Measurements from ENCODE around the gene KLHDC4.
"Not testable (repeated sequence)": the region's sequence is repeated elsewhere in the genome, so short reads cannot be mapped to it uniquely, and the experiment has no call there.

Gene KLHDC4

DNA sequence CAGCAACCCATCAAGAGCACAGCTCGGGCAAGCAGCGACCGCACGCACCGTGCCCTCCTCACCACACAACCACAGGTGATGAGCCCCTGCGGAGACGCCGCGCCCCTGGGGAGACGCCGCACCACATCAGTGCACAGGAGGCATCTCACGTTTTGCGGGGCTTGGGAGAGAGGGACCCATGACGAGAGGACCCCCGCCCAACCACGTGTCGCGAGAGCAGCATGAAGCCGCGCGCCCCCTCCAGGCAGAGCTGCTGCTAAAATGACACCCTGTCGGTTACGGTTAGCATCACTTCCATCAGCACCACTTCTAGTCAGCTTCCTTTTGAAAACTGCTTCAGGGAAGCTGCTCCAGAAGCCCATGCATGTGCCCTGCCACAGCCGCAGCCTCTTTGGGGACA, 45.3 kb downstream of the KLHDC4 start:
- no peak for DNase-seq (ENCODE audit: low read depth in 2 of 2)

DNA sequence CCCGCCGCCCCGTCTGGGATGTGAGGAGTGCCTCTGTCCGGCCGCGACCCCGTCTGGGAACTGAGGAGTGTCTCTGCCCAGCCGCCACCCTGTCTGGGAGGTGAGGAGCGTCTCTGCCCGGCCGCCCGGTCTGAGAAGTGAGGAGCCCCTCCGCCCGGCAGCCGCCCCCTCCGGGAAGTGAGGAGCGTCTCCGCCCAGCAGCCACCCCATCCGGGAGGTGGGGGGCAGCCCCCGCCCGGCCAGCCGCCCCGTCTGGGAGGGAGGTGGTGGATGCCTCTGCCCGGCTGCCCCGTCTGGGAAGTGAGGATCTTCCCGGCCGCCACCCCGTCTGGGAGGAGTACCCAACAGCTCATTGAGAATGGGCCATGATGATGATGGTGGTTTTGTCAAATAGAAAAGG, 47.0 kb downstream of the KLHDC4 start:
- not testable (repeated sequence) for DNase-seq (ENCODE audit: low read depth in 2 of 2)

DNA sequence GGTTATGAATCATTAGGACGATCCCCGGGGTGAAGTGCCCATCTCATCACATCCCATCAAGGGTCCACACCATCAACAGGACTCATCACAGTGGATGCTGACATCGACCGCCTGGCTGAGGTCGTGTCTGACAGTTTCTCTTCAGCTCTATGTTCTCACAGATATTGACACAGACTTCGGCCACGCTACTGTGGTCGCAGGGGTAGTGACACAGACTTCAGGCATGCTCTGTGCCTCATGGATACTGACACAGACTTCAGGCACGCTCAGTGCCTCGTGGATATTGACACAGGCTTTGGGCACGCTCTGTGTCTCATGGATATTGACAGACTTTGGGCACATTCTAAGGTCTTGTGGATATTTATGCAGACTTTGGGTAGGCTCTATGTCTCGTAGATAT, 50.1 kb downstream of the KLHDC4 start:
- DNase-seq (ENCODE audit: low read depth in 2 of 2), result no peak

DNA sequence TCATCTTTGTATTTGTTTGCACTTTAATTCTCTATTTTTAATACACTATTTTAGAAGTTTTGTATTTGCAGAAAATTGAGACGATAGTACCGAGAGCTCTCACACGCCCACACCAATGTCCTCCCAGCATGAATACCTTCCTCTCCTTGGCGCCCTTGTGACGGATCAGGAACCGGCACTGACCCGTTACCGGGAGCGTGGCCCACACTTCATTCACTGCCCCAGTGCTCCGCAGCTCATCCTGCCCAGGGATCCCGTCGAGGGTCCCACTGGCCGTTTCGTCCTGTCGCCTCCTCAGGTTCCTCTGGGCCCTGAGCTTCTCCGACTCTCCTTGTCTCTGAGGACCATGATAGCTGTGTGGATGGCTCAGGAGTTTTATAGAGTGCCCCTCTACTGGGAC, 50.6 kb downstream of the KLHDC4 start:
- DNase-seq (ENCODE audit: low read depth in 2 of 2), result no peak

DNA sequence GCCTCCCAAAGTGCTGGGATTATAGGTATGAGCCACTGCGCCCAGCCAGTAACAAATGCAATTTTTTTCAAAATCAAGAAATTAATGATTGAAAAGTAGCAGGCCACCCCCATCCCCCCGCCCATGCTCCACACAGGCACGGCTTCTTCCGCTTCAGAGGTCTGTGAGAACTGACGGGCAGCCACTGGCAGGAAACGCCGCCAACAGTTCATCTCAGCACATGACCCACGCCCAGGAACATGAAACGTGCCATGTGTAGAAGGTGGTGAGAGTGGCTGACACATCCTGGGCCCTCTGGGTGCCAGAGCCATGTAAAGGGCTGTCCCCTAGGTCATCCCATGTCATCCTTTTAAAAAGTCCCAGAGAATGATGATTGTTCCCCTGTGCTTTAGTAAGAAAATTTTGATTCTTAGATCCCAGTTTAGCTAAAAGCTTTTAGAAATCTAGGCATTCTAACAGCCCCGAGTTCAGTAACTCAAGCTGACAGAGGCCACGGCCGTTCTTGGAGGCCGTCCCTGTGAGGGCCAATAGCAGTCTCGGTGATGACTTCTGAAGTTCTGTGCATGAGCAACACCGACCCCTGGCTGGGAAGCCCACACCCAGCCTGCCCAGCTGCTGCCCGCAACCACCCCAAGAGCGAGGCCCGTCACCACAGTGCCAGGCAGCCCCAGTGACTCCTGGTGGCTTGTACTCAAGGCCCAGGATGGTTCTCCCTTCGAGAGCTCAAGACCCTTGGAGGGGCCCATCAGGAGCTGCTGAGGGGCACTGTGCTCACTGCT, 52.1 kb downstream of the KLHDC4 start:
- DNase-seq (ENCODE audit: low read depth in 2 of 2), result no peak

DNA sequence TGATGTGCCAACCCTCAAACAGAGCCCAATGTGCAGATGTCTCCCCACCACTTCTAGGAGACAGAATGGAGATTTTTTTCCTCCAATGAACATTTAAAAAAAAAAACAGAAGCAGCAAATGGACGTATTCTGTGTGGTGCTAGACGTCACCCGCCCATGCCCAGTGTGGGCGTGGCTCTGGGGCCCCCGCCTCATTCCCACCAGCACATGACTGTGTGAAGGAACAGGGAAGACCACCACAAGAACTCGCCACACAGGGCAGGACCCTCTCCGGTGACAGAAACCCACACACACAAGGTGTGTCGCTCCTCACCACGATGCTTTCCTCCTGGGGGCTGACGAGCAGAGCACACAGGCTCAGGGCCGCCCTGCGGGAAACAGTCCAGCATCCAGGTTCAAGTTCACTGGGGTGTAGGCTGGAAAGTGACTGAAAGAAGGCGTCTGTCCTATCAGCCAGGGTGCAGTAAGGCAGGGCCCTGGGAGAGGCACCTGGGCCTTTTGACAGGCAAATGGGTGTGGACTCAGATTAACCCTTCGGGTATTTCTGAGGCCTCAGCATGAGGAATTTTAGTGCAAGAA, 53.5 kb downstream of the KLHDC4 start:
- no peak for DNase-seq (ENCODE audit: low read depth in 2 of 2)

DNA sequence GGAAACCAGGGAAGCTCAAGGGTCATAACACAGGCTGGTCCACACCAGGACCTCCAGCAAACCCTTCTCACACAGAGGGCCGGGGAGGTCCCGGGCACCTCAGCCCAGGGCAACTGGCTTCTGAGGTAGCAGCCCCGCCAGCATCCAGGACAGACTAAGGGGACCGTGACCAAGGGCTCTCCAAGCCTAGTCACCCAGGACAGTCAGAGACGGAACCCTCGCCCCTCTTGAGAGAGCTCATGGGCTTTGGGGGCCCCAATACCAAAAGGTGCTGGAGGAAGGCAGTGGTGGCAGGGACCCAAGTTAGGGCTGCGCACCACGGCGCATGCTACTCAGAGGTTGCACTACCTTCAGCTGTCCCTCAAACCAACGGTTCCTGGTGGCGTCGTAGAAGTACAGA, 54.9 kb downstream of the KLHDC4 start:
- no peak for DNase-seq (ENCODE audit: low read depth in 2 of 2)

DNA sequence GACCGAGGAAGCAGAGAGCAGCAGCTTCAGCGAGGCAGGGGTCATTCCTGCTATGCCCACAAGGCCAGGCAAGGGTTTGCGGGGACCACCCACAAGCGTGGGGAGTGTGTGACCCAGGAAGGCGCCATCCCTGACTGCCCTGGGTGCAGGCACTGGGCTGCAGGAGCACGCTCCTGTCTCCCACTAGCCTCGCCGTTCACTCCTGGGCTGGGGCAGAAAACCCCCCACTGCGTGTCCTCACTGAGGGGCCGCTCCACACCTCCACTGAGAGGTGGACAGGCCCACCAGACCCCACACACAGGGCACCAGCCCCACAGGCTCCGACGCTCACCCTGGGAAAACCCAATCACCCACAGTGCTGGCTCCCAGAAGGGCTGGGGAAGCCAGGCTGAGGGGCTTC, 56.1 kb downstream of the KLHDC4 start:
- DNase-seq (ENCODE audit: low read depth in 2 of 2), result no peak

DNA sequence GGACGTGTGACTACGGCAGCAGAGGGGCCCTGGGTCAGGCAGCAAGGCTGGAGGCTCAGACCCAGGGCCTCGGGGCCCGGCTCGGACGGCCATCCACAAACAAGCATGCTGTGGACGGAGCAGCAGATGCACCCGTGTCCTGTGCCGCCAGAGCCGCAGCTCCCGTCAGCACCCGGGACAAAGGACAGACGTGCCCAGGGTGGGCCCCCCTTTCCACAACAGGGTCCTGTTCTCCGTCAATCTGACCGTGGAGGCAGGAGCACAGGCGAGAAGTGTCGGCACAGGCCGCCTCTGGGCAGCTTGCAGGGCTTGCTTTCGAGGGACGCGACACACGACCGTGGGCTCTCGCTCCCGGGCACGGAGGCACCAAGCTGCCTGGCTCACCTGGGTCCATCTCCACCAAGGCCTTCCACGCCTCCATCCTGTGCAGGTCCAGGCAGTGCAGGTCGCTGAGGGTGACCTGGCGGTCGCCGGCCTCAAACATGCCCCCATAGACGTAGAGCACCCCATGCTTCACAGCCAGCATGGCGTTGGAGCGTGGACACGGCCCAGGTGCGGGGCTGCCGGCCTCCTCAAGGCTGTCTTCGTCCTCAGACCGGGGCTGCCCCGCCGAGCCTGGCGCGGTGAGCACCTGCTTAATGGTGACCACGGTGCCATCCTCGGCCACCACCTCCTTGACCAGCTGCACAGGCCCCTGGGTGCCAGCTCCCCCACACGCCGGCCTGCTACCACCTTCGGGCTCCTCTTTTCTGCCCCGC, 56.7 kb downstream of the KLHDC4 start:
- DNase-seq (ENCODE audit: low read depth in 2 of 2), result no peak

DNA sequence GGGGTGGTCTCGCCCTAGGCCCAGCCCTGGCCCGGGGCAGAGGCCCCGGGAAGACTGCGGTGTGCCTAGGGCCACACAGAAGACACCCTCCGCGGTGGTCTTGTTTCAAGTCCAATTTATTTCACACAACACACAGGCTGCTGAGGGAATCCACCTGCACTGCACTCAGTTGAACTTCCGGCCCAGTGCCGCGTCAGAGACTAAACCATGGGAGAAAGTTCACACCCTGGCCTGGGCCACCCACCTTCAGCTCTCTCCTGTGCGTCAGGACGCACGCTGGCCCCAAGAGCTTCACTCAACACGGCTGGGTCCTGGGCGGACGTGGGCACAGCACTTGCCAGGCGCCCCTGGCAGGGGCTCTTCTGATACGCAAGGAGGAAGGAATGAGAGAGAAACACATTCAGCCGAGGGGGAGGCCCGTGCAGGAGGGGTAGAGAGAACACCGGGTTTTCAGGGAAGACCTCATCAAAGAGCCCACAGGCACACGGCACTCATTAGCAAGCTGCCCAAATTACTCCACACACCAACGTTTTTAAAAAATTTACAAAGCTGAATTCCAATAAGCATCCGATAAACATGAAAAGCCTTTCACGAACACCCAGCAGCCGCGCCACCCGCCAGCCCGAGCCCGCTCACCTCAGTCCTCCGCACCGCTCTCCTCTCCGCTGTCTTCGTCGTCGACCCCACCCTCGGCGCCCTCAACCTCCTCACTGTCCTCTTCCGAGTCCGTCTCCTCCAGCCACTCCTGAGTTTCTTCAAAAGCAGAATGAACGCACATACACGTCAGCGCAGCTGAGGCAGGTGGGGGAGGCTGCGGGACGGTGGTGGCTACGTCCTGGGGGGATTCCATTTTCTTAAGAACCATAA, 57.8 kb downstream of the KLHDC4 start:
- DNase-seq (ENCODE audit: low read depth in 2 of 2), result no peak

DNA sequence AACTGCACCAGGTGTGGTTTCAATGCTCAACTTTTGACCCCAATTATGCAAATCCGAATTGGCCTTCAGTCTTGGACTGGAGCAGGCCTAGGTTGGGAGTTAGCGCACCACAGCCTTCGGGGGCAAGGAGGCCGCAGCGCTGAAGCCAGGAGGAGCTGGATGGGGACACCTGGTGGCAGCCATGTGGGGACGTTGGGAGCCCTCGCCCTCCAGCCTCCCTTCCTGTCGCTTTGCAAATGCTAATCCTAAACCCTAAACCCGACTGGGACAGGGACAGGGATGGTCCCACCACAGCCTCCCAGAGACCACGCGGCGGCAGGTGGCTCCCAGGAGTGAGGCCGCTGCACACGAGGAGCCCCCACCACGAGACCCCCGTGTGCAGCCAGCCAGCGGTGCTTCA, 58.7 kb downstream of the KLHDC4 start:
- DNase-seq (ENCODE audit: low read depth in 2 of 2), result no peak

DNA sequence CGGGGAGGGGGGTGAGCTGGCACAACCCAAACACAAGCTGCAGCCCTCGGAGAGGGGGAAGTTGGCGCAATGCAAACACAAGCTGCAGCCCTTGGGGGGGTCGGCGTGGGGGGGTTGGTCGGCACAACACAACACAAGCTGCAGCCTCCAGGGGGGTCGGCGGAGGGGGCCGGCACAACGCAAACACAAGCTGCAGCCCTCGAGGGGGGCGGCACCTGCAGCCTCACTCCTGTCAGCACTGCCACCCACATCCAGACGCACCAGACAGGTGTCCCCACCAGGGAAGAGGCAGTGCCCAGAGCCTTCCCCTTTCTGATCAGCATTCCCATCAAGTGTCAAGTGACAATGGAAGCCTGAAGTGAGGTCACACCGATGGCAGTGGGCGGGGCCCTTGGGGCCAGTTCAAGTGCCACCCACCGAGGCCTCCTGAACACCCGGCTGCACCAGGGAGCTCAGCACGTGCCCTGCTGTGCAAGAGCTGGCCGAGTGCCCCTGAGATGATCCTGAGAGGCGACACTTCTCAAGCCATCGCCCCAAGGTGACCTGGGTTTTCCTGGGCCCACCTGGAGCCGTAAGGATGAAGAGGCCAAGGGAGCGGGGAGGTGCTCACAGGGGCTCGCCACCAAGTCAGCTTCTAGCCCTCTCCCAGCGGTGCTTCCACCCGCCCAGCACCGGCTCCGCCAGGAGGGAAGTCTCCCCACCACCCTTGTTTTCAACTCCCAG, 59.3 kb downstream of the KLHDC4 start:
- DNase-seq (ENCODE audit: low read depth in 2 of 2), result no peak

DNA sequence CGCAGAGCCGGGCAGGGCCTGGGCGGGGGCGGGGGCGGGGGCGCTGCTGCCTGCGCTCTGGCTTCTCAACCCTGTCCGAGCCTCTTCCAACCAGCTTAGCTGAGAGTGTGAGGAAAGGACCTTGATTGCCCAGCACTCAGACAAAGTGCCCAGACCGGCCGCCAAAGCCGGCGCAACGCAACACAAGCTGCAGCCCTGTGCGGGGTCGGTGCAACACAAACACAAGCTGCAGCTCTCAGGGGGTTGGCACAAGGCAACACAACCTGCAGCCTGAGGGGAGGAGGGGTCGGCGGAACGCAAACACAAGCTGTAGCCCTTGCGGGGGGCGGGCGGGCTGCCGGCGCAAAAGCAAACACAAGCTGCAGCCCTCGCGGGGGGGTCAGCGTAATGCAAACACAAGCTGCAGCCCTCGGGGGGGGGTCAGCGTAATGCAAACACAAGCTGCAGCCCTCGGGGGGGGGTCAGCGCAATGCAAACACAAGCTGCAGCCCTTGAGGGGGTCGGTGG, 60.0 kb downstream of the KLHDC4 start:
- no peak for DNase-seq (ENCODE audit: low read depth in 2 of 2)

DNA sequence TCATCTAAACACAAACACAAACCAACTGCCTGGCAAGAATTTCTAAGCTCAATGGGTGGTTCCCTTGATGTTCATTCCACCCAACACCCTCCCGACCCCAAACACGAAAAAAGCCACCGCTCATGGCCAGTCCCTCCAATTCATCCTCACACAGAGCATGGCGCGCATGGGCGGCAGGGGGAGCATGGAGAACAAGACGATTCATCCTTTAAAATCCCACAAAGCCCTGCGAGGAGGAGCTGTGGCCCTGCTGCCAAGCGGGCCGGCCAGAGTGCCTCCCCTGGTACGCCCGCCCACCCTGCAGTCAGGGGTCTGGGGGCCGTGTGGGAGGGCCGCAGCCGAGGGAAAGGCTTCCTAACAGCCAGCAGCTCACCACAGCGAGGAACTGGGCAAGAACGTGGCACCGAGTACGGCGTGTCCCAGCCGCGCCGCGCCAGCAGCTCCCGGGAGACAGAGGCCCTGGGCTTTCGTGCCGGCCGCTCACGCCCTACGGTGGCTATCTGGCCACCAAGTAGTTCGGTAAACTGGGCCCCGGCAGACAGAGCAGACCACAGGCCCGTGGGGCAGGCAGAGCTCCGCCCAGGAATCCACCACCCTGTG, 60.9 kb downstream of the KLHDC4 start:
- DNase-seq (ENCODE audit: low read depth in 2 of 2), result no peak

DNA sequence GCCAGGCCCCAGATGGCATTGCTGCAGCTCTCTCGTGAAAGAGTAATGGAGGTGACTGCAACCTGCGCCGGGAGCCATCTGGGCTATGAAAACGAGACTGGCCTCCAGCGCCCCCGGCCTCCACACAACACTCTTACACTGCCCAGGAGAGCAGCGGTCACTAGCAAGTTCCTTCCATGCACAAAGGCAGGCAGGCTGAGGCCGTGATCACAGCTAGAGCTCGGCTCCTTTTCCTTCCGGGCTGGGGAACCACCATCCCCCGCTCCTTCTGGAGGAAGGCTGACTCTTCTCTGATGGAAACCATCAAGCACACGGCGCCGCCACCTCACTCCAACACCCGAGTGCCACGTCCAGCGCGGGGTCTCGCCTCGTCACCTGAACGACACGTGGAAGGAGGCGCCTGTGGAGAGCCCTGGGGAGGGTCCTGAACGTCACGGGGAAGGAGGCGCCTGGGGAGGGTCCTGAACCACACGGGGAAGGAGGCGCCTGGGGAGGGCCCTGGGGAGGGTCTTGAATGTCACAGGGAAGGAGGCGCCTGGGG, 61.9 kb downstream of the KLHDC4 start:
- DNase-seq (ENCODE audit: low read depth in 2 of 2), result no peak

DNA sequence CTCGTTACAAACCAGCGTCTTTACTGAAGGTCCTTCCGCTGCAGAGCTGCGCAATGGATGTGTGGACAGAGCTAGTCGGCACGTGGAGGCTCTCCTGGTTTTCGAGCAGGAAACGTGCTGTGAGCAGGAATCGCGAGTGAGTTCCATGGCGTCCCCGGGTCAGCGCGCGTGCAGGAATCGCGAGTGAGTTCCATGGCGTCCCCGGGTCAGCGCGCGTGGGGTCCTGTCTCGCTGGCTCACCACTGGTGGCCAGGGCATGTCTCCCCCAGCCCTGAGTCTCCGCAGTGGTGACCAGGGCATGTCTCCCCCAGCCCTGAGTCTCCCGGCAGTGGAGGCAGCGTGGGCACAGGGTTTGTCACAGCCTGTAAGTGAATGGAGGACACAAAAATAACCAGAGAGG, 62.7 kb downstream of the KLHDC4 start:
- no peak for DNase-seq (ENCODE audit: low read depth in 2 of 2)

DNA sequence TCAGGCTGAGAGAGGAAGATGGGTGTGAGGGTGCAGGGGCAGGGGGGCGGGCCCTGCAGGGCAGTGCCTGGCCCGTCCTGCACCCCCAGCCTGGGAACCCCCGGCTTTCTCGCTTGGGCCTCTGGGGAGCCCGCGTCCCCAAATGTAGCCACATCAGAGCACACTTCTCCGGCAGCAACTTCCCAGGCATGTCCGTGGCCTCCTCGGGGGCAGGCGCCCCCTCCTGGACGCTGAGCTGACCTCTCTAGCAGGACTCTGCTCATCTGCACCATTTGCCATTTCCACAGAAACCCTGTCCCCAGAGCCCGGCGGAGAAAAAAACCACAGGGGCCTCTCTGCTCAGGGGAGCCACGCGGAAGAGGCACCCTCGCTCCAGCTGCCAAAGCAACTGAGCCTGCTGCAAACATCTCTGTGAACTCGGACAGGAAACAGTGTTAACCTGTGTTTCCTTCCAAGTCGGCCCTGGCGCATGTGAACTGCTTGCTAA, 63.4 kb downstream of the KLHDC4 start:
- DNase-seq (ENCODE audit: low read depth in 2 of 2), result no peak

DNA sequence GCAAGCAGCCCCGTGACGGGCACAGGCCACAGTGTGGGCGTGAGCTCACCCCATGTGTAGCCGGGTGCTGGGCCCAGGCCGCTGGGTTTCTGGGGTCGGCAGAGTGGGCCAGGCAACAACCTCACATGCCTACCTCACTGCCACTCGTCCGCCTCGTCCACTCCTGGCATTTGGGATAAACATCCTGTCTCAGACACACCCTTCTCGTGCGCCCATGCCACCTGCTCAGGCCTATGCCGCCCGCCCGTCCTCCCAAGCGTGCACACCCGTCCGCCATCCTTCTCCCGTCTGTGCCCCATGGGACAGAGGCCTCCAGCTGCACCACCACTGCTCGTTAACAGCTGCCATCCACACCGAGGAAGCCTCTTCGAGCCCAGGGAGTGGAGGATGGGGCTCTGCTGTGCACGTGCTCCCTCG, 64.3 kb downstream of the KLHDC4 start:
- DNase-seq (ENCODE audit: low read depth in 2 of 2), result no peak

DNA sequence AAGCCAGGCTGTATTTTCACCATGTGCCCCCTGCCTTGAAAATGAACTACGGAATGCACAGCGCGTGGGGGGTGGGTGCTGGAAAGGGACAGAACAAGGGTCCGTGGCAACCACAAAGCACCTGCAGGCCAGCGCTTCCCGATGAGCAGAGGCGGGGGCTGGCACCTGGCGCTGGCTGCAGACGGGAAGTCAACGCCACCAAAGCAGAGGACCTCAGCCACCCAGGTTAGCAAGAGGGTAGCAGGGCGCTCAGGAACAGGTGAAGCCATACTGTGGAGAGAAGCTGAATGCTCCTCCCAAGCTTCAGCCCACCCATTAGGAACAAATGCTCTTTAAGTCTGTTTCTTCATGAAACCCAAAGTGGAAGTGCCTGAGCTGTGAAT, 64.7 kb downstream of the KLHDC4 start:
- DNase-seq (ENCODE audit: low read depth in 2 of 2), result no peak

DNA sequence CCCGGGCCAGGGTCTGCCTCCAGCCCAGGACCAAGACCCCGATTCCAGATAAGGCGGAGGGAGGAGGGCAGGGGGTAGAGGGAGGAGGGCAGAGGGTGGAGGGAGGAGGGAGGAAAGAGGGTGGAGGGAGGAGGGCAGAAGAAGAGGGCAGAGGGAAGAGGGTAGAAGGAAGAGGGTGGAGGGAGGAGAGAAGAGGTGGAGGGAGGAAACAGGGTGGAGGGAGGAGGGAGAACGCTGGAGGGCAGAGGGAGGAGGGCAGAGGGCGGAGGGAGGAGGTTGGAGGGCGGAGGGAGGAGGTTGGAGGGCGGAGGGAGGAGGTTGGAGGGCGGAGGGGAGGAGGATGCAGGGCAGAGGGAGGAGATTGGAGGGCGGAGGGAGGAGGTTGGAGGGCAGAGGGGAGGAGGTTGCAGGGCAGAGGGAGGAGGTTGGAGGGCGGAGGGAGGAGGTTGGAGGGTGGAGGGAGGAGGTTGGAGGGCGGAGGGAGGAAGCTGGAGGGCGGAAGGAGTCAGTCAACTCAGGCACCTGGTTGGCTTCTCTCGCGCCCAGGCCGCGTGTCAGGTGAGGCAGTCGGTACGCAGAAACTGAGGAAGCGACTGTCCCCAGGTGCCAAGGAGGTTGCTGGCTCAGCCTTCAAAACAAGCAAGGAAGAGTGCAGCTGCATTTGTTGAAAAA, 65.2 kb downstream of the KLHDC4 start:
- no peak for DNase-seq (ENCODE audit: low read depth in 2 of 2)

Measured in fibroblast of skin of left biceps (primary cell).